ENCODE results near the gene EXOSC3. TPM values are rescaled to one million over a fixed set of nuclear protein-coding genes. Genes with fewer than 3 reads are reported as not detected.

EXOSC3 gene
- total and polyA plus RNA-seq, 2 of the 8 experiments (the other 6 are each of a cell fraction or from before 2014, with no cell fraction given), result 46.7 to 73.4 TPM

DNA sequence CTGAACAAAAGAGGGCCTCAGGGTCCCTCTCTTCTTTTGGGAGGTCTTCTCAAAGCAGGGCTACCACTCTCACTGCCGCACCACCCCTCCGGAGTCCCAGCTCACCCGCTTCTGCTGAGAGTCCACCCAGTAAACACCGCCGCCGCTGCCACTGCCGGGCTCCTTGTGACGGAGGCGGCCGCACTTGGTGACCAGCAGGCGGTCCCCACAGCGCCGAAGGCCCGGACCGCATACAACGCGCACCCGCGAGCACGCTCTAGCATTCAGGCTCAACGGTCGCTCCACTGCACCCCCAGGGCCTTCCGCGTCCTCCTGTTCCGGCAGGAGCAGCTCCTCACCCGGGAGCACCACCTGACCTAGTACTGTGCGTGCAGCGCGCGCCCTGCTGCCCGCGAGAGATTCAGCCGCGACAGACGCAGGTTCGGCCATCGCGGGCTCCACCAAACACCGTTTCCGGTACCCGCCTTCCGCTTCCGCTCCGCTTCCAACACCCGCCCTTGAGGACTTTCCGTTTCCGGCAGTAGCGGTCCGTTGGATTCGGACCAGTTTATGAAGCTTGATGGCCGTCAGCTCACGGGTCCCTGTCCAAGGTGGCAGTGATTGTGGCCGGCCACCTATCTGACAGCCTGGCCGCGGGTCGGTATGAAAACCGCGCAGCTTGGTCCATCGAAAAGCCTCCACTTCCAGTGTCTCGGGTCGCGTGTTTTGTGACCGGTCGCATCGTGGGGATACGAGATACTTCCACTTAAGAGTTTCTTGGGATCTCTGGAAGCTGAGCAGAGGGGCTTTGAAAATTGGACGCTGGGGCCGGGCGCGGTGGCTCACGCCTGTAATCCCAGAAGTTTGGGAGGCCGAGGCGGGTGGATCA, at the start of gene EXOSC3 (continued):
- TF ChIP-seq, protein P1, sequence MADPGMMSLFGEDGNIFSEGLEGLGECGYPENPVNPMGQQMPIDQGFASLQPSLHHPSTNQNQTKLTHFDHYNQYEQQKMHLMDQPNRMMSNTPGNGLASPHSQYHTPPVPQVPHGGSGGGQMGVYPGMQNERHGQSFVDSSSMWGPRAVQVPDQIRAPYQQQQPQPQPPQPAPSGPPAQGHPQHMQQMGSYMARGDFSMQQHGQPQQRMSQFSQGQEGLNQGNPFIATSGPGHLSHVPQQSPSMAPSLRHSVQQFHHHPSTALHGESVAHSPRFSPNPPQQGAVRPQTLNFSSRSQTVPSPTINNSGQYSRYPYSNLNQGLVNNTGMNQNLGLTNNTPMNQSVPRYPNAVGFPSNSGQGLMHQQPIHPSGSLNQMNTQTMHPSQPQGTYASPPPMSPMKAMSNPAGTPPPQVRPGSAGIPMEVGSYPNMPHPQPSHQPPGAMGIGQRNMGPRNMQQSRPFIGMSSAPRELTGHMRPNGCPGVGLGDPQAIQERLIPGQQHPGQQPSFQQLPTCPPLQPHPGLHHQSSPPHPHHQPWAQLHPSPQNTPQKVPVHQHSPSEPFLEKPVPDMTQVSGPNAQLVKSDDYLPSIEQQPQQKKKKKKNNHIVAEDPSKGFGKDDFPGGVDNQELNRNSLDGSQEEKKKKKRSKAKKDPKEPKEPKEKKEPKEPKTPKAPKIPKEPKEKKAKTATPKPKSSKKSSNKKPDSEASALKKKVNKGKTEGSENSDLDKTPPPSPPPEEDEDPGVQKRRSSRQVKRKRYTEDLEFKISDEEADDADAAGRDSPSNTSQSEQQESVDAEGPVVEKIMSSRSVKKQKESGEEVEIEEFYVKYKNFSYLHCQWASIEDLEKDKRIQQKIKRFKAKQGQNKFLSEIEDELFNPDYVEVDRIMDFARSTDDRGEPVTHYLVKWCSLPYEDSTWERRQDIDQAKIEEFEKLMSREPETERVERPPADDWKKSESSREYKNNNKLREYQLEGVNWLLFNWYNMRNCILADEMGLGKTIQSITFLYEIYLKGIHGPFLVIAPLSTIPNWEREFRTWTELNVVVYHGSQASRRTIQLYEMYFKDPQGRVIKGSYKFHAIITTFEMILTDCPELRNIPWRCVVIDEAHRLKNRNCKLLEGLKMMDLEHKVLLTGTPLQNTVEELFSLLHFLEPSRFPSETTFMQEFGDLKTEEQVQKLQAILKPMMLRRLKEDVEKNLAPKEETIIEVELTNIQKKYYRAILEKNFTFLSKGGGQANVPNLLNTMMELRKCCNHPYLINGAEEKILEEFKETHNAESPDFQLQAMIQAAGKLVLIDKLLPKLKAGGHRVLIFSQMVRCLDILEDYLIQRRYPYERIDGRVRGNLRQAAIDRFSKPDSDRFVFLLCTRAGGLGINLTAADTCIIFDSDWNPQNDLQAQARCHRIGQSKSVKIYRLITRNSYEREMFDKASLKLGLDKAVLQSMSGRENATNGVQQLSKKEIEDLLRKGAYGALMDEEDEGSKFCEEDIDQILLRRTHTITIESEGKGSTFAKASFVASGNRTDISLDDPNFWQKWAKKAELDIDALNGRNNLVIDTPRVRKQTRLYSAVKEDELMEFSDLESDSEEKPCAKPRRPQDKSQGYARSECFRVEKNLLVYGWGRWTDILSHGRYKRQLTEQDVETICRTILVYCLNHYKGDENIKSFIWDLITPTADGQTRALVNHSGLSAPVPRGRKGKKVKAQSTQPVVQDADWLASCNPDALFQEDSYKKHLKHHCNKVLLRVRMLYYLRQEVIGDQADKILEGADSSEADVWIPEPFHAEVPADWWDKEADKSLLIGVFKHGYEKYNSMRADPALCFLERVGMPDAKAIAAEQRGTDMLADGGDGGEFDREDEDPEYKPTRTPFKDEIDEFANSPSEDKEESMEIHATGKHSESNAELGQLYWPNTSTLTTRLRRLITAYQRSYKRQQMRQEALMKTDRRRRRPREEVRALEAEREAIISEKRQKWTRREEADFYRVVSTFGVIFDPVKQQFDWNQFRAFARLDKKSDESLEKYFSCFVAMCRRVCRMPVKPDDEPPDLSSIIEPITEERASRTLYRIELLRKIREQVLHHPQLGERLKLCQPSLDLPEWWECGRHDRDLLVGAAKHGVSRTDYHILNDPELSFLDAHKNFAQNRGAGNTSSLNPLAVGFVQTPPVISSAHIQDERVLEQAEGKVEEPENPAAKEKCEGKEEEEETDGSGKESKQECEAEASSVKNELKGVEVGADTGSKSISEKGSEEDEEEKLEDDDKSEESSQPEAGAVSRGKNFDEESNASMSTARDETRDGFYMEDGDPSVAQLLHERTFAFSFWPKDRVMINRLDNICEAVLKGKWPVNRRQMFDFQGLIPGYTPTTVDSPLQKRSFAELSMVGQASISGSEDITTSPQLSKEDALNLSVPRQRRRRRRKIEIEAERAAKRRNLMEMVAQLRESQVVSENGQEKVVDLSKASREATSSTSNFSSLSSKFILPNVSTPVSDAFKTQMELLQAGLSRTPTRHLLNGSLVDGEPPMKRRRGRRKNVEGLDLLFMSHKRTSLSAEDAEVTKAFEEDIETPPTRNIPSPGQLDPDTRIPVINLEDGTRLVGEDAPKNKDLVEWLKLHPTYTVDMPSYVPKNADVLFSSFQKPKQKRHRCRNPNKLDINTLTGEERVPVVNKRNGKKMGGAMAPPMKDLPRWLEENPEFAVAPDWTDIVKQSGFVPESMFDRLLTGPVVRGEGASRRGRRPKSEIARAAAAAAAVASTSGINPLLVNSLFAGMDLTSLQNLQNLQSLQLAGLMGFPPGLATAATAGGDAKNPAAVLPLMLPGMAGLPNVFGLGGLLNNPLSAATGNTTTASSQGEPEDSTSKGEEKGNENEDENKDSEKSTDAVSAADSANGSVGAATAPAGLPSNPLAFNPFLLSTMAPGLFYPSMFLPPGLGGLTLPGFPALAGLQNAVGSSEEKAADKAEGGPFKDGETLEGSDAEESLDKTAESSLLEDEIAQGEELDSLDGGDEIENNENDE (IDR thresholded peaks at IDR 0.05; ENCODE audit: insufficient replicate concordance, low read length), result no peak
- TF ChIP-seq KDM4A (IDR thresholded peaks at IDR 0.05; ENCODE audit: low read depth, low read length, severe bottlenecking), result peak; percentile 85
- TF ChIP-seq CTBP2 (IDR thresholded peaks at IDR 0.05; ENCODE audit: borderline replicate concordance, insufficient read depth, insufficient read length, low read length), result no peak
- no peak for TF ChIP-seq SP1 (IDR thresholded peaks at IDR 0.05; ENCODE audit: low read depth, low read length)
- TF ChIP-seq HDAC6 (IDR thresholded peaks at IDR 0.05; ENCODE audit: low read depth, low read length), result no peak
- TF ChIP-seq TCF12 (IDR thresholded peaks at IDR 0.05; ENCODE audit: low read depth, low read length), result no peak
- TF ChIP-seq TAF1 (IDR thresholded peaks at IDR 0.05; ENCODE audit: low read depth, low read length), result peak; percentile 90
- TF ChIP-seq TAF7 (optimal IDR thresholded peaks at IDR 0.05; ENCODE audit: borderline replicate concordance, low read depth, low read length), result peak; percentile 75
- no peak for TF ChIP-seq SP4 (IDR thresholded peaks at IDR 0.05; ENCODE audit: low read length)
- TF ChIP-seq ASH2L (IDR thresholded peaks at IDR 0.05; ENCODE audit: low read length), result peak; percentile 70
